Measurements from ENCODE around the gene TADA2A.
"Not testable (repeated sequence)": the region's sequence is repeated elsewhere in the genome, so short reads cannot be mapped to it uniquely, and the experiment has no call there.

The TADA2A gene

GRCh38 chr17:37441369-37442014, 34.8 kb downstream of the TADA2A start:
- H2AFZ ChIP-seq (ENCODE audit: insufficient read depth, low read length, poor library complexity); H3K79me1 ChIP-seq (ENCODE audit: low read length); H2BK5ac ChIP-seq (ENCODE audit: low read depth, low read length, poor library complexity); H2AK5ac ChIP-seq (ENCODE audit: low read length); H3K79me2 ChIP-seq (ENCODE audit: control insufficient read depth, insufficient read depth, low read length, poor library complexity); DNase-seq; H2BK12ac ChIP-seq (ENCODE audit: low read length); H3K4me1 ChIP-seq (ENCODE audit: control insufficient read depth in 1 of 2, insufficient read depth in 2 of 2, low read length in 2 of 2); H3K9me3 ChIP-seq (ENCODE audit: insufficient read depth, low read depth, low read length); H3K4me3 ChIP-seq (ENCODE audit: low read depth, low read length); H4K8ac ChIP-seq (ENCODE audit: low read depth, low read length); H2BK120ac ChIP-seq (ENCODE audit: insufficient read depth, low read length, poor library complexity); H4K91ac ChIP-seq (ENCODE audit: low read depth, low read length); H3K27me3 ChIP-seq (ENCODE audit: insufficient read depth, low read length); H3K9ac ChIP-seq (ENCODE audit: low read length); H3K18ac ChIP-seq (ENCODE audit: low read length); H3K4me2 ChIP-seq (ENCODE audit: low read length); H3K14ac ChIP-seq (ENCODE audit: low read length); H3K27ac ChIP-seq (ENCODE audit: low read depth, low read length); H3K4ac ChIP-seq (ENCODE audit: low read depth, low read length); H4K12ac ChIP-seq (ENCODE audit: low read depth, low read length); H3K23ac ChIP-seq (ENCODE audit: low read length): not testable (repeated sequence)
- peaks cover 19 to 22% of the 10 kb centered on the region in 2 experiments for H3K36me3 ChIP-seq (ENCODE audit: control insufficient read depth in 1 of 2, insufficient read depth in 2 of 2, low read length in 2 of 2)
- no CpG with 5 or more reads among the region's 12 CpGs for WGBS (ENCODE audit: extremely low coverage, insufficient coverage, insufficient read length)

GRCh38 chr17:37446027-37446426, 39.3 kb downstream of the TADA2A start:
- Histone ChIP-seq H2AFZ (ENCODE audit: insufficient read depth, low read length, poor library complexity) (no peak overlapping the region), H3K27ac (ENCODE audit: low read depth, low read length) (no peak overlapping the region), H3K4ac (ENCODE audit: low read depth, low read length) (no peak overlapping the region), H3K4me1 (ENCODE audit: control insufficient read depth in 1 of 2, insufficient read depth in 2 of 2, low read length in 2 of 2) (peaks cover 2 to 3% of the 10 kb centered on the region in 2 experiments), H3K4me2 (ENCODE audit: low read length) (no peak overlapping the region), H2BK5ac (ENCODE audit: low read depth, low read length, poor library complexity) (no peak overlapping the region), H3K23ac (ENCODE audit: low read length) (no peak overlapping the region), H4K91ac (ENCODE audit: low read depth, low read length) (no peak overlapping the region), H4K8ac (ENCODE audit: low read depth, low read length) (no peak overlapping the region), H3K27me3 (ENCODE audit: insufficient read depth, low read length) (no peaks in the 10 kb centered on the region), H3K9ac (ENCODE audit: low read length) (no peak overlapping the region), H3K9me3 (ENCODE audit: insufficient read depth, low read depth, low read length) (no peaks in the 10 kb centered on the region), H2BK120ac (ENCODE audit: insufficient read depth, low read length, poor library complexity) (no peak overlapping the region), H3K36me3 (ENCODE audit: control insufficient read depth in 1 of 2, insufficient read depth in 2 of 2, low read length in 2 of 2) (peaks cover 14 to 17% of the 10 kb centered on the region in 2 experiments), H3K14ac (ENCODE audit: low read length) (no peak overlapping the region), H2BK12ac (ENCODE audit: low read length) (no peak overlapping the region), H3K79me1 (ENCODE audit: low read length) (no peaks in the 10 kb centered on the region), H3K4me3 (ENCODE audit: low read depth, low read length) (no peak overlapping the region), H2AK5ac (ENCODE audit: low read length) (no peak overlapping the region), H3K79me2 (ENCODE audit: control insufficient read depth, insufficient read depth, low read length, poor library complexity) (no peaks in the 10 kb centered on the region), H3K18ac (ENCODE audit: low read length) (no peak overlapping the region), H4K12ac (ENCODE audit: low read depth, low read length) (no peak overlapping the region)
- DNase-seq: no peak
- no CpG with 5 or more reads among the region's 4 CpGs for WGBS (ENCODE audit: extremely low coverage, insufficient coverage, insufficient read length)

DNA sequence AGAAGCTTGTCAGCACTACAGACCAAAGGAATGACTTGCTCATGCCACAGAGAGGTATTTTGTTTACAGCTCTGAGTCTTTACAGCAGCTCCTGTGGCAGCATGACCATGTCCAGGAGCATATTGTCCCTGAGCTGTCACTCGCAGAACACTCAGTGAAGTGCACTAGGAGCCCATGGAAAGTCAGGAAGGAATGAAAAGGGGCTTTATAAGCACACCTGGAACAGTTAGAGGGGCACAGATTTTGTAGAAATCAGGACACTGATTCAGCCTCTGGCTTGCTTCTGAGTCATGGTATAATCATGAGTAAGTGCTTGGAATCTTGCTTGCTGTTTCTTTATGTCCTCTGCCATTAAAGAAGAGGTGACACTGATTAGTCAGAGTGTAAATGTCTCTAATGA, 41.0 kb downstream of the TADA2A start:
- peaks cover 2 to 3% of the 10 kb centered on the region in 2 experiments for H3K4me1 ChIP-seq (ENCODE audit: control insufficient read depth in 1 of 2, insufficient read depth in 2 of 2, low read length in 2 of 2)
- no peak overlapping the region for H2BK120ac ChIP-seq (ENCODE audit: insufficient read depth, low read length, poor library complexity)
- no peaks in the 10 kb centered on the region for H3K79me2 ChIP-seq (ENCODE audit: control insufficient read depth, insufficient read depth, low read length, poor library complexity)
- H4K91ac ChIP-seq (ENCODE audit: low read depth, low read length): no peak overlapping the region
- H2AK5ac ChIP-seq (ENCODE audit: low read length): no peak overlapping the region
- H3K18ac ChIP-seq (ENCODE audit: low read length): no peak overlapping the region
- H3K9me3 ChIP-seq (ENCODE audit: insufficient read depth, low read depth, low read length): no peaks in the 10 kb centered on the region
- H3K23ac ChIP-seq (ENCODE audit: low read length): no peak overlapping the region
- no peak overlapping the region for H3K27ac ChIP-seq (ENCODE audit: low read depth, low read length)
- H3K4me2 ChIP-seq (ENCODE audit: low read length): no peak overlapping the region
- H3K79me1 ChIP-seq (ENCODE audit: low read length): no peaks in the 10 kb centered on the region
- no peak overlapping the region for H3K9ac ChIP-seq (ENCODE audit: low read length)
- H3K27me3 ChIP-seq (ENCODE audit: insufficient read depth, low read length): no peaks in the 10 kb centered on the region
- H3K4ac ChIP-seq (ENCODE audit: low read depth, low read length): no peak overlapping the region
- H3K14ac ChIP-seq (ENCODE audit: low read length): no peak overlapping the region
- H2AFZ ChIP-seq (ENCODE audit: insufficient read depth, low read length, poor library complexity): no peak overlapping the region
- H2BK12ac ChIP-seq (ENCODE audit: low read length): no peak overlapping the region
- H2BK5ac ChIP-seq (ENCODE audit: low read depth, low read length, poor library complexity): no peak overlapping the region
- no peak overlapping the region for H4K8ac ChIP-seq (ENCODE audit: low read depth, low read length)
- H3K36me3 ChIP-seq (ENCODE audit: control insufficient read depth in 1 of 2, insufficient read depth in 2 of 2, low read length in 2 of 2): peaks cover 11% of the 10 kb centered on the region in 2 experiments
- WGBS (ENCODE audit: extremely low coverage, insufficient coverage, insufficient read length): no CpG with 5 or more reads among the region's 1 CpG
- DNase-seq: peak; percentile 6 to 26
- H4K12ac ChIP-seq (ENCODE audit: low read depth, low read length): no peak overlapping the region
- no peak overlapping the region for H3K4me3 ChIP-seq (ENCODE audit: low read depth, low read length)

GRCh38 chr17:37450112-37450511, 43.4 kb downstream of the TADA2A start:
- no CpG with 5 or more reads among the region's 6 CpGs for WGBS (ENCODE audit: extremely low coverage, insufficient coverage, insufficient read length)

More at GRCh38 chr17:37450112-37450511, 43.4 kb downstream of the TADA2A start:
- no peak overlapping the region for H3K4ac ChIP-seq (ENCODE audit: low read depth, low read length)
- H3K4me3 ChIP-seq (ENCODE audit: low read depth, low read length): no peak overlapping the region
- H3K79me2 ChIP-seq (ENCODE audit: control insufficient read depth, insufficient read depth, low read length, poor library complexity): no peaks in the 10 kb centered on the region
- H4K8ac ChIP-seq (ENCODE audit: low read depth, low read length): no peak overlapping the region
- H3K4me1 ChIP-seq (ENCODE audit: control insufficient read depth in 1 of 2, insufficient read depth in 2 of 2, low read length in 2 of 2): peaks cover 2 to 3% of the 10 kb centered on the region in 2 experiments
- no peak overlapping the region for H2BK120ac ChIP-seq (ENCODE audit: insufficient read depth, low read length, poor library complexity)
- no peaks in the 10 kb centered on the region for H3K79me1 ChIP-seq (ENCODE audit: low read length)
- no peaks in the 10 kb centered on the region for H3K9me3 ChIP-seq (ENCODE audit: insufficient read depth, low read depth, low read length)
- H3K9ac ChIP-seq (ENCODE audit: low read length): no peak overlapping the region
- no peaks in the 10 kb centered on the region for H3K27me3 ChIP-seq (ENCODE audit: insufficient read depth, low read length)
- peak; percentile 52 to 61 for DNase-seq
- H3K27ac ChIP-seq (ENCODE audit: low read depth, low read length): peak overlapping the region; percentile 32
- H3K14ac ChIP-seq (ENCODE audit: low read length): no peak overlapping the region
- H2AFZ ChIP-seq (ENCODE audit: insufficient read depth, low read length, poor library complexity): no peak overlapping the region
- no peak overlapping the region for H2BK12ac ChIP-seq (ENCODE audit: low read length)
- no peak overlapping the region for H3K18ac ChIP-seq (ENCODE audit: low read length)
- H3K23ac ChIP-seq (ENCODE audit: low read length): no peak overlapping the region
- H2BK5ac ChIP-seq (ENCODE audit: low read depth, low read length, poor library complexity): no peak overlapping the region
- H2AK5ac ChIP-seq (ENCODE audit: low read length): no peak overlapping the region
- peaks cover 4% of the 10 kb centered on the region in 2 experiments for H3K36me3 ChIP-seq (ENCODE audit: control insufficient read depth in 1 of 2, insufficient read depth in 2 of 2, low read length in 2 of 2)
- no peak overlapping the region for H3K4me2 ChIP-seq (ENCODE audit: low read length)
- no peak overlapping the region for H4K91ac ChIP-seq (ENCODE audit: low read depth, low read length)
- H4K12ac ChIP-seq (ENCODE audit: low read depth, low read length): no peak overlapping the region
